Embryonic facial prominence (tissue), 1 donor: Measurements from ENCODE around the gene RPUSD3.

Experiments used
- DNase-seq: peaks from one replicate; pipeline ENCODE4 v3.0.0-alpha.2; 2016; ENCODE audit errors: extremely low spot score

The RPUSD3 gene

DNA sequence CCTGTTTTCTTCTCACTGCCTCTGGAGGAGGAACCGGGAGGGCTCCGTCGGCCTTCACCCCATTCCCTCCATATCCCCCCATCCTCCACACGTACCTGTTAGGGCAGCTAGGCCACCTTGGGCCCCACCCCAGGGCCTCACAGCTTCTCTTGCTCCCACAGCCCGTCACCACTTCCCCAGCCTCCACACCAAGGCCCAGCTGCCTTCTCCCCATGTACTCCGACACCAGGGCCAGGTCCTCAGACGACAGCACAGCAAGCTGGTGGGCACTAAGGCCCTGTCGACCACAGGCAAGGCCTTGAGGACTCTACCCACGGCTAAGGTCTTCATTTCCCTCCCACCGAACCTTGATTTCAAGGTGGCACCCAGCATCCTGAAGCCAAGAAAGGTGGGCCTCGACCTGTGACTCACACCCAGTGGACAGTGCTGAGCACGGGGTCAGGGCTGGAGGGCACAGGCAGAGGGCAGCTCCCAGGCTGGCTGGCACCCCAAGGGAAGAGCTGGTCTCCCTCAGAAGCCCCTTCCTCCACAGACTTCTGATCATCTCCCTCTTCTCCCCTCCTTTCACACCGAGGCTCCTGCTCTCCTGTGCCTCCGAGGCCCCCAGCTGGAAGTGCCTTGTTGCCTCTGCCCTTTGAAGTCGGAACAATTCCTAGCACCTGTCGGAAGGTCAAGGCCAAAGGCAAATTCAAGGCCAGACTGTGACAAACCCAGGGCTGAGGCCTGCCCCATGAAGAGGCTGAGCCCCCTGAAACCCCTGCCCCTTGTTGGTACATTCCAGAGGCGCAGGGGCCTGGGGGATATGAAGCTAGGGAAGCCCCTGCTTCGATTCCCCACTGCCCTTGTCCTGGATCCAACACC is 9.1 kb downstream of the RPUSD3 start:
- DNase-seq = no peak

DNA sequence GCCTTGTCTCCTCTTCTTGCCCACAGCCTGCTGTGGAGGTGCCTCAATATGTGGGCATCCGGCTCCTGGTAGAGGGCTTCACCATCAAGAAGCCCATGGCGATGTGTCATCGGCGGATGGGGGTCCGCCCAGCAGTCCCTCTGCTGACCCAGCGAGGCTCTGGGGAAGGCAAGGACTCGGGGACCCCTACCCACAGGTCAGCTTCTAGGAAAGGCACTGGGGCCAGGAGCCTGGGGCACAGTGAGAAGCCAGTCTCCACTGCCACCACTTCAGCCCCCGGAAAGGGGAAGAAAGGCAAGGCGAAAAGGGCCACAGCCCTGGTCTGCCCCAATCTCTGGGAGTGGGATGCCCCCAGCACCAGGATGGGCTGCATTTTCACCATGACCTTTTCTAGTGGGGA is 10.7 kb downstream of the RPUSD3 start:
- no peak for DNase-seq

- no peak for DNase-seq
Measured at GRCh38 chr3:9831253-9831652, 12.6 kb downstream of the RPUSD3 start.

- DNase-seq = no peak
Measured at GRCh38 chr3:9828801-9829755, 14.7 kb downstream of the RPUSD3 start.

GRCh38 chr3:9826815-9827573 is 16.8 kb downstream of the RPUSD3 start:
- DNase-seq = no peak

GRCh38 chr3:9825451-9826040 is 18.3 kb downstream of the RPUSD3 start:
- no peak for DNase-seq

DNA sequence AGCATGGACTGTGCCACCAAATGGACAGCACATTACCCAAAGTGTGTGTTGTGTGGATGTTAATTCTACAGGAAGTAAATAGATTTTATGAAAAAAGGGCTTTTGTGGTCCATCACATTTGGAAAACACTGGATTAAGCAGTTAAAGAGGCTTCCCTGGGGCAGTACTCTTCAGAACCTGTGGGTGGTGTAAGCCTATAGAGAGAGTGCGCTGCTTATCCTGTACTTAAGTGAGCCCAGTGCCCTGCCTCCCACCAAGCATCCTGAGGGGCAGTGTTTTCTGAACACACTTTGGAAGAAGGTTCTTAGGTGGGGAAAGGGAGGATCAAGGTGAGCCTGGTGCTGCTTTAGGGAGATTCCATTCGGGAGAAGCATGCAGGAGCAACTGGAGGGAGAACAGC is 22.9 kb downstream of the RPUSD3 start:
- no peak for DNase-seq

DNA sequence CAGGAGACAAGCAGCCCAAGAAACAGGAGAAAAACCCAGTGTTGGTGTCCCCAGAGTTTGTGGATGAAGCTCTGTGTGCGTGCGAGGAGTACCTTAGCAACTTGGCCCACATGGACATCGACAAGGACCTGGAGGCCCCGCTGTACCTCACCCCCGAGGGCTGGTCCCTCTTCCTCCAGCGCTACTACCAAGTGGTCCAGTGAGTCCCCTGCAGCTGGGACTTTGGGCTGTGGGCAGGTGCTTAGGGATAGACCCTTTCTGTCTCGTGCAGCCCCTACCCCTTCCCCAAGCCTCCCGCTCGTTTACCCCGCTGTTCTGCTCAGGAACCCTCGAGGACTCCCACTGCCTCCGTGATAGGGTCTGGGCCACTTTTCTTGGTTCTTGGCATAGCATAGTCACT is 23.3 kb downstream of the RPUSD3 start:
- no peak for DNase-seq

- no peak for DNase-seq
Measured at GRCh38 chr3:9818666-9819335, 25.0 kb downstream of the RPUSD3 start.

GRCh38 chr3:9817436-9817835 is 26.4 kb downstream of the RPUSD3 start:
- DNase-seq = no peak

- no peak for DNase-seq
Measured at GRCh38 chr3:9815986-9816385, 27.8 kb downstream of the RPUSD3 start.

DNA sequence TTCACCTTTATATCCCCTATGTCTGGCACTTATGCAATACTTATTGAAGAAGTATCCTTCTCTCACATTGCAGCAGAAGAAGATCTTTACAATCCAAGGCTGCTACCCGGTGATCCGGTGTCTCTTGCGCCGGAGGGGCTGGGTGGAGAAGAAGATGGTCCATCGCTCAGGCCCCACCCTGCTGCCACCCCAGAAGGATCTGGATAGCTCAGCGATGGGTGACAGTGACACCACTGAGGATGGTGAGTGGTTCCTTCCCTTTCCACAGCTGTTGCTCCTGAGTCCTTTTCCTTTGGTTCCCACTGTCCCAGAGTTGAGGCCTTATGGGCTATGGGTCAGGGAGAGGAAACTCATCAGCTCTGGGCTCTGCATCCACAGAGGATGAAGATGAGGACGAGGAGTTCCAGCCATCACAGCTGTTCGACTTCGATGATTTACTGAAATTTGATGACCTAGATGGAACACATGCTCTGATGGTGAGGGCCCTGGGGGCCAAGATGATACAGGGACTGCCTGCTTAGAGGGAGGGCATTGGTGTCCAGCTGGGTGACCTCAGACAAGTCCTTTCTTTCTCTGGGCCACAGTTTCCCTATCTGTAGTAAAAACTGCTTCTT is 30.8 kb downstream of the RPUSD3 start:
- no peak for DNase-seq

- DNase-seq = no peak
Measured at GRCh38 chr3:9810846-9811245, 33.0 kb downstream of the RPUSD3 start.

- DNase-seq = no peak
Measured at GRCh38 chr3:9810433-9810770, 33.4 kb downstream of the RPUSD3 start.

DNA sequence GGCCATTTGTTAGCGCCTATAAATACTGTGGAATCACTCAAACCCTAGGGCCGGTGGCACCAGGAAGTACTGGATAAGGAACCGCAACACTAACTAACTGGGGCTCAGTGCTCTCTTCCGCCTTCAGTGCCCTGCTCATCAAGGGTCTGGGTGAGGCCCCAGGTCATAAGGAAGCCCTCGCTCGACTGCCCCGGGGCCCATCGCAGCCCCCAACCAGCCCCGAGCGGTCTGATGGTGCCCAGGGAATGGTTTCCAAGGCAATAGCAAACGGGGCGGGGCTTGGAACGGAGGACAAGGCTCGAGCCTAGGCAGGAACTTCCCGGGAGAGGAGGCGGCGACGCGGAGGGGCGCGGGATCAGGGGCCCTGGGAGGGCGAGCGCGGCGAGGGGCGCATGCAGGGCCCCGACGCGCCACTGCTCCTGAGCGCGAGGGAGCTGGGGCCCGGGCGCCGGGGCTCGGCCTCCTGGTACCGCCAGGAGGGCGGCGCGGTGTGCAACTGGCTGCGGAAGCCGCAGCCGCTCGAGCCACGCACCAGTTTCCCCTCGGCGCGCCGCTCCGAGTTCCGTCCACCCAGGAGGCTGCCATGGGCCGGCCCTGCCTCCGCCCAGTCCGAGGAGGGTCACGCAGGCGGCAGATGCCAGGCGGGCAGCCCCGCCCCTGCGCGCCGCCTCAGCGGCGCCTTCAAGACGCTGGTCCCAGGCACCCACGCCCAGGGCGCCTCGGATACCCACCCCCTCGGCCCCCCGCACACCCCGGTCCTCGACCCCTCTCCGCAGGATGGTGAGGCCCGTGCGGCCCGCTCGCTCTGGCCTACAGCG is 34.0 kb downstream of the RPUSD3 start, which contains the start of gene TTLL3:
Gene TTLL3 (plus strand): TSS at position 648 of the 818 bp plus-strand sequence. CDS start 400 bp downstream, outside the sequence.
- DNase-seq = peak; percentile 61

- DNase-seq = no peak
Measured at GRCh38 chr3:9809239-9809614, 34.6 kb downstream of the RPUSD3 start.

DNA sequence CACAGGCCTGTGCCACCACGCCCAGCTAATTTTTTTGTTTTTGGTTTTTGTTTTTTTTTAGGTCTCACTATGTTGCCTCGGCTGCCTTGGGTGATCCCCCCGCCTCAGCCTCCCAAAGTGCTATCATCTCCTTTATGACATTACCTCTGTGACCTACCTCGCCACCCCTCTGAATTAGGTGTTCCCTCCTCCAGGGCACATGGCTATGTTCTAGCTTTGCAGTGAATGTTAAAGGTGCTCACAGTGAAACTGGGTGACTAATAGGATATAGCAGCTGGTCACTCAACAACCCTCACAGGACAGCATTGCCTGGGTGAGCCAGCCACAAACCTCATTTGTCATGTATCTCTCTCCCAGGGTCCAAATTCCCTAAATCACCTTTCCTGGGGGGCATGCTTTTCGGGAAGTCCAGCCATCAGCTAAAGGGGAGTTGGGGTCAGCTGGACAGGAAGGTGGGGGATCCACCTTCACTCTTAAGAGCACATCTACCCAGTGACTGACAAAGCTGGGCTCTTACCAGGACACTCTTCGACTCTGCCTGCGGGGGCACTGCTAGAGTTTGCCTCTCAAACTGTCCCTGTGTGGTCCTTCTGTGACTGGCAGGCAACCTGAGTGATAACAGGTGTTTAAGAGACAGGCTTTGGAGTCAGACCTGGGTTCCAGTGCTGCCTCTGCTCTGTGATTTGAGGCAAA is 35.3 kb downstream of the RPUSD3 start:
- no peak for DNase-seq

- no peak for DNase-seq
Measured at GRCh38 chr3:9807981-9808344, 35.8 kb downstream of the RPUSD3 start.
